ENCODE results near the gene PTGER1.

DNA sequence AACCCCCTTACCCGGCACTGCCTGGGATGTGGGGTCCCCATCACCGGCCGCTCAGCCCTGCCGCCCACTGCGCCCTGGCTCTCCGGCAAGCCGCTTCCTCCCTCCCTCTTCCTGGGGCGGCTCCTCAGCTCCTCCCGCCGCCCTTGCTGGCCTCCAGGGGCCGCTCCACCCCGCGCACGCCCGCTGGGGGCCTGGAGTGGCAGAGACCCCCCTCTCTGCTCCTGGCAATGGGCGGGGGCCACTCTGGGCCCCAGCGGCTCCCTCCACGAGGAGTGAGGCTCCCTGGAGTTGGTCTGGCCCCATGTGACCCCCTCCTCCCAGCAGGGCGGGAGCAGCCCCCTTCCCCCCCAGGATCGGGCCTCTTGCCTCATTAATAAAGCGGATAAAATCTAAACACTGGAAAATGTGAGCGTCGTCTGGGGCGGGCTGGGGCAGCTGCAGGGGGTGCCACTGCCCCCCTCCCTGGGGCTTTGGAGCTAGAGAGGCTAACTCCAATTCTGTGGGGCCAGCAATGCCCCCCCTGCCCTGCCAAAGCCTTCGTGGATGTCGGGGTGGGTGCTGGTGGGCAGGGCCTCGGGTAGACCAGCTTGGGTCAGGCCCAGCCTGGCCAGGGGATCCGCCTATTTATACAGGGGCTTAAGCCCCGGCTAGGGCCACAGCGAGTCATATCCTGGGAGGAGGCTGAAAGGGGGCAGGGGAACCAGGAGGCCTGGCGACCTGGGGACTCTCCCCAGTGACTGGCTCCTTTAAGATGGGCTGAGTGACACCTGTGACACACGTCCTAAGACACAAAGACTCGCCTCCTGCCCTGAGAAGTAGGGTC is at the start of gene PTGER1:
- TF ChIP-seq, protein P1, sequence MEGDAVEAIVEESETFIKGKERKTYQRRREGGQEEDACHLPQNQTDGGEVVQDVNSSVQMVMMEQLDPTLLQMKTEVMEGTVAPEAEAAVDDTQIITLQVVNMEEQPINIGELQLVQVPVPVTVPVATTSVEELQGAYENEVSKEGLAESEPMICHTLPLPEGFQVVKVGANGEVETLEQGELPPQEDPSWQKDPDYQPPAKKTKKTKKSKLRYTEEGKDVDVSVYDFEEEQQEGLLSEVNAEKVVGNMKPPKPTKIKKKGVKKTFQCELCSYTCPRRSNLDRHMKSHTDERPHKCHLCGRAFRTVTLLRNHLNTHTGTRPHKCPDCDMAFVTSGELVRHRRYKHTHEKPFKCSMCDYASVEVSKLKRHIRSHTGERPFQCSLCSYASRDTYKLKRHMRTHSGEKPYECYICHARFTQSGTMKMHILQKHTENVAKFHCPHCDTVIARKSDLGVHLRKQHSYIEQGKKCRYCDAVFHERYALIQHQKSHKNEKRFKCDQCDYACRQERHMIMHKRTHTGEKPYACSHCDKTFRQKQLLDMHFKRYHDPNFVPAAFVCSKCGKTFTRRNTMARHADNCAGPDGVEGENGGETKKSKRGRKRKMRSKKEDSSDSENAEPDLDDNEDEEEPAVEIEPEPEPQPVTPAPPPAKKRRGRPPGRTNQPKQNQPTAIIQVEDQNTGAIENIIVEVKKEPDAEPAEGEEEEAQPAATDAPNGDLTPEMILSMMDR (IDR thresholded peaks at IDR 0.05; ENCODE audit: insufficient read depth, low read length): no peak
- TF ChIP-seq, protein P2, sequence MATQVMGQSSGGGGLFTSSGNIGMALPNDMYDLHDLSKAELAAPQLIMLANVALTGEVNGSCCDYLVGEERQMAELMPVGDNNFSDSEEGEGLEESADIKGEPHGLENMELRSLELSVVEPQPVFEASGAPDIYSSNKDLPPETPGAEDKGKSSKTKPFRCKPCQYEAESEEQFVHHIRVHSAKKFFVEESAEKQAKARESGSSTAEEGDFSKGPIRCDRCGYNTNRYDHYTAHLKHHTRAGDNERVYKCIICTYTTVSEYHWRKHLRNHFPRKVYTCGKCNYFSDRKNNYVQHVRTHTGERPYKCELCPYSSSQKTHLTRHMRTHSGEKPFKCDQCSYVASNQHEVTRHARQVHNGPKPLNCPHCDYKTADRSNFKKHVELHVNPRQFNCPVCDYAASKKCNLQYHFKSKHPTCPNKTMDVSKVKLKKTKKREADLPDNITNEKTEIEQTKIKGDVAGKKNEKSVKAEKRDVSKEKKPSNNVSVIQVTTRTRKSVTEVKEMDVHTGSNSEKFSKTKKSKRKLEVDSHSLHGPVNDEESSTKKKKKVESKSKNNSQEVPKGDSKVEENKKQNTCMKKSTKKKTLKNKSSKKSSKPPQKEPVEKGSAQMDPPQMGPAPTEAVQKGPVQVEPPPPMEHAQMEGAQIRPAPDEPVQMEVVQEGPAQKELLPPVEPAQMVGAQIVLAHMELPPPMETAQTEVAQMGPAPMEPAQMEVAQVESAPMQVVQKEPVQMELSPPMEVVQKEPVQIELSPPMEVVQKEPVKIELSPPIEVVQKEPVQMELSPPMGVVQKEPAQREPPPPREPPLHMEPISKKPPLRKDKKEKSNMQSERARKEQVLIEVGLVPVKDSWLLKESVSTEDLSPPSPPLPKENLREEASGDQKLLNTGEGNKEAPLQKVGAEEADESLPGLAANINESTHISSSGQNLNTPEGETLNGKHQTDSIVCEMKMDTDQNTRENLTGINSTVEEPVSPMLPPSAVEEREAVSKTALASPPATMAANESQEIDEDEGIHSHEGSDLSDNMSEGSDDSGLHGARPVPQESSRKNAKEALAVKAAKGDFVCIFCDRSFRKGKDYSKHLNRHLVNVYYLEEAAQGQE (IDR thresholded peaks at IDR 0.05; ENCODE audit: insufficient replicate concordance, low read depth): no peak
- no peak for TF ChIP-seq POLR2AphosphoS5 (IDR thresholded peaks at IDR 0.05; ENCODE audit: low read depth)
- TF ChIP-seq SPI1 (IDR thresholded peaks at IDR 0.05; ENCODE audit: borderline replicate concordance, low read depth): no peak
- TF ChIP-seq GABPA (IDR thresholded peaks at IDR 0.05; ENCODE audit: low read depth): no peak
